ENCODE data around the gene BTK. TPM values are rescaled to one million over a fixed set of nuclear protein-coding genes. Genes with fewer than 3 reads are reported as not detected.

BTK gene
- total RNA-seq, 4 donors from 2014 or later: 2.5 to 19.7 (median 4.9) TPM

DNA sequence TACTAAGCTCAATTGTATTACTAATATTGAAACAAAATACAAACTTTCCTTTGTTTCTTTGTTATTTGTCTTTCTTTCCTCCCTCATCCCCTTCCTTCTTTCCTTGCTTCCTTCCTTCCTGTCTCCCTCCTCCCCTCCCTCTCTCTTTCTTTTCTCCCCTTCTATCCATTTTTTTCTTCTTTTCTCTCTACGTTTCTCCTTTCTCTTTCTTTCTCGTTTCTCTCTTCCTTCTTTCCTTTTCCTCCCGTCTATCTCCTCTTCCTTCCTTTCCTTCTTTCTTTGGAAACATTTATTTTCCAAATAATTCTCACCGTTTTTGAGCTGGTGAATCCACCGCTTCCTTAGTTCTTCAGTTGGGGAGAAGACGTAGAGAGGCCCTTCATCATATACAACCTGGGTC, 16.3 kb downstream of the BTK start:
- 65 to 70% methylated on average over 6 of the region's 6 CpGs for WGBS, 2 donors
- no peak overlapping the region for H3K27ac ChIP-seq
- H3K36me3 ChIP-seq: no peaks in the 10 kb centered on the region
- H3K4me3 ChIP-seq: no peak overlapping the region
- peaks cover 0 to 17% of the 10 kb centered on the region in 2 donors for H3K27me3 ChIP-seq
- H3K4me1 ChIP-seq: no peaks in the 10 kb centered on the region
- no peak for DNase-seq (ENCODE audit: low spot score in 2 of 2)
- TF ChIP-seq, protein P1, sequence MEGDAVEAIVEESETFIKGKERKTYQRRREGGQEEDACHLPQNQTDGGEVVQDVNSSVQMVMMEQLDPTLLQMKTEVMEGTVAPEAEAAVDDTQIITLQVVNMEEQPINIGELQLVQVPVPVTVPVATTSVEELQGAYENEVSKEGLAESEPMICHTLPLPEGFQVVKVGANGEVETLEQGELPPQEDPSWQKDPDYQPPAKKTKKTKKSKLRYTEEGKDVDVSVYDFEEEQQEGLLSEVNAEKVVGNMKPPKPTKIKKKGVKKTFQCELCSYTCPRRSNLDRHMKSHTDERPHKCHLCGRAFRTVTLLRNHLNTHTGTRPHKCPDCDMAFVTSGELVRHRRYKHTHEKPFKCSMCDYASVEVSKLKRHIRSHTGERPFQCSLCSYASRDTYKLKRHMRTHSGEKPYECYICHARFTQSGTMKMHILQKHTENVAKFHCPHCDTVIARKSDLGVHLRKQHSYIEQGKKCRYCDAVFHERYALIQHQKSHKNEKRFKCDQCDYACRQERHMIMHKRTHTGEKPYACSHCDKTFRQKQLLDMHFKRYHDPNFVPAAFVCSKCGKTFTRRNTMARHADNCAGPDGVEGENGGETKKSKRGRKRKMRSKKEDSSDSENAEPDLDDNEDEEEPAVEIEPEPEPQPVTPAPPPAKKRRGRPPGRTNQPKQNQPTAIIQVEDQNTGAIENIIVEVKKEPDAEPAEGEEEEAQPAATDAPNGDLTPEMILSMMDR (IDR thresholded peaks at IDR 0.05): no peak
- TF ChIP-seq POLR2A (IDR thresholded peaks at IDR 0.05) (no peak), EP300 (IDR thresholded peaks at IDR 0.05) (no peak)
- no peaks in the 10 kb centered on the region for H3K9me3 ChIP-seq

DNA sequence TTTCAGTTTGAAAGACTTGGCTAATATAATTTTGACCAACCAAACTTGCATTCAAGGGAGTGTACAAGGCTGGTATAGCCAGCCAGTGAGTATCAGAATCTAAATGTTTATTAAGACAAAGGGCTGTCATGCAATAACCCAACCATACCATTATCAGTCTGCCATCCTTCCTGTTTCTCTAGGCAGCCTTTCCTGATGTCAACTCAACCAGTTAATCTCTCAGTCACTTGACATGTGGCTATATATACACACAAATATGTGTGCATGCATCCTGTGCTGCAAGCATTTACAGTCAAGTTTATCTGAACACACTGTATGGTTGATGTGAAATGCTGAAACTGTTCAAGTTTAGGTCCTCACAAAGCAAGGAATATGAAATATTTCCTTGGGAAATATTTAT, 17.2 kb downstream of the BTK start:
- no peak overlapping the region for H3K4me3 ChIP-seq
- TF ChIP-seq, protein P1 (IDR thresholded peaks at IDR 0.05): no peak
- TF ChIP-seq EP300 (IDR thresholded peaks at IDR 0.05): no peak
- TF ChIP-seq POLR2A (IDR thresholded peaks at IDR 0.05): no peak
- H3K36me3 ChIP-seq: no peaks in the 10 kb centered on the region
- peaks cover 0 to 12% of the 10 kb centered on the region in 2 donors for H3K27me3 ChIP-seq
- H3K4me1 ChIP-seq: no peaks in the 10 kb centered on the region
- no peak for DNase-seq (ENCODE audit: low spot score in 2 of 2)
- no peaks in the 10 kb centered on the region for H3K9me3 ChIP-seq
- no peak overlapping the region for H3K27ac ChIP-seq

DNA sequence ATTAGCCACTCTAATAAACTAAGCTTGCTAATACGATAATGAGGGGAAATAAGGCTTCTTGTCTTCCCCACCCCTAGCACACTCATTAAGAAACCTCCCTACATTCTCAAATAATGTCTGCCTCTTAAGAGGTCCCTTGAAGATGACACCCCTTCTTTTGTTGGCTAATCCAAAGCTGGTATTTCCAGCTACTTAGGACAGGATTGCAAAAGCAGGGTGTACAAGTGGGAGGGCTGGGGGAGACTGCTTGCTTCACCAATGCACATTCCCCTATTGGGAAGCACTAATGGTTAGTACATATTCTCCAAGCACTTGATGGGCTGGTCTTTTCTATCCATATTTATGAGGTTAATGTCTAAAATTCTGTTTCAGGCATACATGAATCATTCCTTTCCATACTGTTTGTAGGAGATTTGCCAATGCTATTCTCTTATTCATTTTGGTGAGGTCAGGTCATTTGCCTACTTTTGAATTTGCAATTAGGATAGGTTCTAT, 20.6 kb downstream of the BTK start:
- 82 to 89% methylated on average over 1 of the region's 1 CpG for WGBS, 2 donors
- TF ChIP-seq POLR2A (IDR thresholded peaks at IDR 0.05): no peak
- TF ChIP-seq, protein P1 (IDR thresholded peaks at IDR 0.05): no peak
- no peak for TF ChIP-seq EP300 (IDR thresholded peaks at IDR 0.05)

DNA sequence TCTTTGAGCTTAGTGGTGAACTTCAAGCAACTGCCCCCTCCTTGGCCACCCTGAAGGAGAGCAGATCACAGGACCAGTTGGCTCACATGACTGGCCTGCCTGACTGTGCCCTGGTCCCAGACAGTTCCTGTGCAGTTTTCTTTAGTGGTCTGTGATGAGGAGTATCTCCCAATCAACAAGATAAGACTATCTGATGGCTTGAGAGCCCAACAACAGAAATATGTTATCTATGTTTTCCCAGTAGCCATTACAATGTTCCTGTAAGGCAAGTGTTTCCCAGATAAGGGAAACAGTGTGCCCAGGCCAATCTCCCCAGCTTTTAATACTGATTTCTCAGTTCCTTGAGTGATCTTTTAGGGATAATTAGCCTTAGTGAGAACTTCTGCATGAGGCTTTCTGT, 23.2 kb downstream of the BTK start:
- H3K4me3 ChIP-seq: no peak overlapping the region
- no peaks in the 10 kb centered on the region for H3K9me3 ChIP-seq
- H3K27ac ChIP-seq: no peak overlapping the region
- TF ChIP-seq, protein P1 (IDR thresholded peaks at IDR 0.05): no peak
- TF ChIP-seq EP300 (IDR thresholded peaks at IDR 0.05): no peak
- TF ChIP-seq POLR2A (IDR thresholded peaks at IDR 0.05): no peak
- H3K4me1 ChIP-seq: no peaks in the 10 kb centered on the region
- DNase-seq (ENCODE audit: low spot score in 2 of 2): no peak
- H3K27me3 ChIP-seq: peaks cover 0 to 11% of the 10 kb centered on the region in 2 donors
- no peaks in the 10 kb centered on the region for H3K36me3 ChIP-seq

More for the DNA sequence above, 20.6 kb downstream of the BTK start:
- no peak overlapping the region for H3K4me3 ChIP-seq
- H3K9me3 ChIP-seq: no peaks in the 10 kb centered on the region
- DNase-seq (ENCODE audit: low spot score in 2 of 2): no peak
- H3K27me3 ChIP-seq: peaks cover 0 to 17% of the 10 kb centered on the region in 2 donors
- H3K4me1 ChIP-seq: no peaks in the 10 kb centered on the region
- H3K27ac ChIP-seq: no peak overlapping the region
- no peaks in the 10 kb centered on the region for H3K36me3 ChIP-seq

DNA sequence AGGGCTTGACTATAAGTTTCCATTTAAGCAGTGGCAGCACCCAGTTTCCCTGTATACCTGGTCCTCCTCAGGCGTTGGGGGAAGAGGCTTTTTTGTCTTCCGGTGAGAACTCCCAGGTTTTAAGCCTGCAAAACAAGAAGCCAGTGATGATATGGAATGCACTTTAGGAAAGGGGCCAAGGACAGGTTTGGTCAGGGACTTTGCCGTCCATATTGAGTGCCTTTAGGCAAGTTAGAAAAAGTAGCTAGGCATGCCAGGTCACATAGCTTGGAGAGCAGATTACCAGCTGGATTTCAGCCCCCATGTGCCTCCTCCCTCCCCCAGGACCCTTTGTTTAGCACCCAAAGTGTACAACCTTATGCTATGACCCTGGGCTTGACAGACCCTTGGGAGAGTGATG, 23.9 kb downstream of the BTK start:
- no peaks in the 10 kb centered on the region for H3K4me1 ChIP-seq
- 80 to 88% methylated on average over 3 of the region's 3 CpGs for WGBS, 2 donors
- H3K27me3 ChIP-seq: peaks cover 0 to 10% of the 10 kb centered on the region in 2 donors

More for the DNA sequence above, 23.9 kb downstream of the BTK start:
- H3K4me3 ChIP-seq: no peak overlapping the region
- no peaks in the 10 kb centered on the region for H3K36me3 ChIP-seq
- no peak overlapping the region for H3K27ac ChIP-seq
- TF ChIP-seq, protein P1 (IDR thresholded peaks at IDR 0.05): no peak
- no peak for TF ChIP-seq EP300 (IDR thresholded peaks at IDR 0.05)
- TF ChIP-seq POLR2A (IDR thresholded peaks at IDR 0.05): no peak
- DNase-seq (ENCODE audit: low spot score in 2 of 2): no peak
- H3K9me3 ChIP-seq: no peaks in the 10 kb centered on the region

All from tibial nerve (tissue), 4 donors.